NOMO-1 (cell line): ENCODE measurements around the gene TRAPPC11.
"Not testable (repeated sequence)": the region's sequence is repeated elsewhere in the genome, so short reads cannot be mapped to it uniquely, and the experiment has no call there.

Experiments
- DNase-seq, 2 experiments: peaks; one replicate each; lab custom pipeline; 2025; ENCODE audit not compliant: unreplicated experiment in 2 of 2; lab: John Stamatoyannopoulos, UW

The TRAPPC11 gene

GRCh38 chr4:183718876-183719275 is 59.8 kb downstream of the TRAPPC11 start:
- DNase-seq, result no peak

GRCh38 chr4:183721207-183722081 is 62.4 kb downstream of the TRAPPC11 start:
- peak; percentile 77 for DNase-seq

GRCh38 chr4:183722731-183723560 is 63.9 kb downstream of the TRAPPC11 start:
- DNase-seq, result peak; percentile 47 to 66

- no peak for DNase-seq
Observed at GRCh38 chr4:183723561-183724228, 64.6 kb downstream of the TRAPPC11 start.

GRCh38 chr4:183725585-183725984 is 66.5 kb downstream of the TRAPPC11 start:
- DNase-seq, result not testable (repeated sequence)

- DNase-seq, result no peak
Observed at GRCh38 chr4:183727482-183727881, 68.4 kb downstream of the TRAPPC11 start.

GRCh38 chr4:183728223-183729068 is 69.4 kb downstream of the TRAPPC11 start:
- DNase-seq, result no peak

GRCh38 chr4:183729069-183729406 is 69.9 kb downstream of the TRAPPC11 start:
- no peak for DNase-seq

GRCh38 chr4:183729430-183730328 is 70.6 kb downstream of the TRAPPC11 start:
- no peak for DNase-seq

GRCh38 chr4:183732296-183732695 is 73.2 kb downstream of the TRAPPC11 start:
- DNase-seq, result no peak

GRCh38 chr4:183733181-183733580 is 74.1 kb downstream of the TRAPPC11 start:
- no peak for DNase-seq

GRCh38 chr4:183738081-183738673 is 79.1 kb downstream of the TRAPPC11 start:
- no peak for DNase-seq

- no peak for DNase-seq
Observed at GRCh38 chr4:183738961-183739360, 79.9 kb downstream of the TRAPPC11 start.

- DNase-seq, result no peak
Observed at GRCh38 chr4:183746305-183747229, 87.5 kb downstream of the TRAPPC11 start.

- DNase-seq, result no peak
Observed at GRCh38 chr4:183747380-183747779, 88.3 kb downstream of the TRAPPC11 start.

GRCh38 chr4:183747931-183748670 is 89.0 kb downstream of the TRAPPC11 start:
- DNase-seq, result no peak

- DNase-seq, result no peak
Observed at GRCh38 chr4:183751106-183751505, 92.0 kb downstream of the TRAPPC11 start.
